HepG2 (cell line): ENCODE measurements around the gene PRR19. TPM values are rescaled to one million over a fixed set of nuclear protein-coding genes. Genes with fewer than 3 reads are reported as not detected.
A peak's percentile ranks its signal among the peaks of the same experiment; 100 is the strongest.

Experiments used
- ATAC-seq: fragments of 200-7000 bp; cut with Tn5 transposase; 3 replicates; pipeline ENCODE4 v1.9.1; 2020; ENCODE audit warnings: mild to moderate bottlenecking, moderate library complexity
- BruUV-seq: library from RNA; stranded (reverse); fragments of 400-500 nt; replicated peaks from 2 replicates; lab custom pipeline; 2021; lab: Mats Ljungman, UMichigan
- CTCF ChIA-PET: fragments of 300-600 bp; formaldehyde crosslinking; extraction: SDS; loops from one replicate; lab custom pipeline; 2021; ENCODE audit warnings: low total read pairs, inconsistent platforms, low intra/inter-chr PET ratio; lab: Yijun Ruan, JAX
- POLR2A ChIA-PET: fragments of 350-600 bp; sonication (Branson Sonifier 250); formaldehyde crosslinking; loops from one replicate; lab custom pipeline; 2020; ENCODE audit warnings: antibody characterized with exemption, inconsistent platforms; lab: Yijun Ruan, JAX
- DNase-seq: peaks from one replicate; pipeline ENCODE4 v3.0.0-alpha.2; 2015; ENCODE audit warnings: low spot score
- FAIRE-seq: peaks from 3 replicates; lab custom pipeline; 2011; peaks lifted over from hg19 to GRCh38; lab: Jason Lieb, UNC
- H2AFZ ChIP-seq: one replicate; pipeline ENCODE4 v1.6.1; 2011; ENCODE audit warnings: low read length, inconsistent platforms
- H3K27ac ChIP-seq: fragments of 300-600 bp; 3 replicates; pipeline ENCODE4 v1.8.0; 2011; ENCODE audit warnings: mixed run types, mild to moderate bottlenecking, mixed read lengths, low read length, inconsistent platforms; ENCODE audit not compliant: insufficient read depth; ENCODE audit errors: extremely low read length
- H3K27me3 ChIP-seq, 2 experiments: fragments of 200-600 bp in 1 of 2; 2 replicates in 1 of 2; 3 replicates in 1 of 2; pipeline versions ENCODE4 v1.6.0 to v1.8.0; 2011; ENCODE audit warnings: low read length in 2 of 2, mild to moderate bottlenecking in 2 of 2, moderate library complexity in 2 of 2, inconsistent platforms in 1 of 2; ENCODE audit not compliant: insufficient read depth in 2 of 2, control insufficient read depth in 1 of 2
- H3K36me3 ChIP-seq, 2 experiments: fragments of 200-600 bp in 1 of 2; replicated peaks in 1 of 2; 2 replicates in 1 of 2; 3 replicates in 1 of 2; pipeline versions ENCODE4 v1.5.1 to v1.8.0; 2011; ENCODE audit warnings: low read length in 2 of 2, inconsistent platforms in 1 of 2; ENCODE audit not compliant: insufficient read depth in 2 of 2, control insufficient read depth in 1 of 2
- H3K4me1 ChIP-seq: 2 replicates; pipeline ENCODE4 v1.5.1; 2012; ENCODE audit warnings: low read length, inconsistent platforms; ENCODE audit not compliant: insufficient read depth
- H3K4me2 ChIP-seq: 2 replicates; pipeline ENCODE4 v1.6.0; 2011; ENCODE audit warnings: low read depth, low read length, inconsistent platforms
- H3K4me3 ChIP-seq, 3 experiments: fragments of 200-600 bp in 1 of 3; sonication (generic), shearing (Covaris generic) in 1 of 3; replicated peaks in 1 of 3; 2 replicates each; pipeline ENCODE4 v1.5.1; 2011 to 2016; ENCODE audit warnings: low read length in 3 of 3, inconsistent platforms in 2 of 3, low read depth in 2 of 3, mild to moderate bottlenecking in 2 of 3, control low read depth in 1 of 3, mixed read lengths in 1 of 3; ENCODE audit not compliant: insufficient read depth in 1 of 3
- H3K79me2 ChIP-seq: one replicate; pipeline ENCODE4 v1.6.1; 2011; ENCODE audit warnings: low read length, inconsistent platforms; ENCODE audit not compliant: insufficient read depth
- H3K9ac ChIP-seq: 2 replicates; pipeline ENCODE4 v1.6.0; 2011; ENCODE audit warnings: mild to moderate bottlenecking, low read depth, low read length, inconsistent platforms; ENCODE audit not compliant: insufficient read depth
- H3K9me3 ChIP-seq: 2 replicates; pipeline ENCODE4 v1.5.1; 2012; ENCODE audit warnings: mild to moderate bottlenecking, low read length
- H4K20me1 ChIP-seq: 2 replicates; pipeline ENCODE4 v1.6.0; 2011; ENCODE audit warnings: inconsistent platforms, mild to moderate bottlenecking, low read length, moderate library complexity; ENCODE audit not compliant: insufficient read depth
- AGO2 ChIP-seq: fragments of 200-400 bp; formaldehyde crosslinking; optimal IDR thresholded peaks from 2 replicates; pipeline ENCODE3; 2017; ENCODE audit warnings: mild to moderate bottlenecking, low read depth, low read length, moderate library complexity
- ARID5B ChIP-seq: IDR thresholded peaks from 2 replicates; pipeline ENCODE4 v1.4.0; 2020; ENCODE audit warnings: mild to moderate bottlenecking, missing genetic modification reagents
- CC2D1A ChIP-seq: sonication (generic); formaldehyde crosslinking; IDR thresholded peaks from 2 replicates; pipeline ENCODE4 v1.8.1; 2023; ENCODE audit warnings: mild to moderate bottlenecking, missing genetic modification reagents
- NBN ChIP-seq: fragments of 450-650 bp; conservative IDR thresholded peaks from 2 replicates; pipeline ENCODE4 v1.6.1; 2017
- REL ChIP-seq: sonication (generic); formaldehyde crosslinking; conservative IDR thresholded peaks from 2 replicates; pipeline ENCODE4 v1.8.0; 2022; ENCODE audit warnings: mild to moderate bottlenecking, missing genetic modification reagents, moderate library complexity
- SMAD1 ChIP-seq: sonication (generic); formaldehyde crosslinking; IDR thresholded peaks from 2 replicates; pipeline ENCODE4 v1.4.0; 2020; ENCODE audit warnings: missing genetic modification reagents, low read depth, mild to moderate bottlenecking, borderline replicate concordance
- ZNF282 ChIP-seq: fragments of 450-650 bp; IDR thresholded peaks from 2 replicates; pipeline ENCODE4 v1.6.1; 2018; ENCODE audit not compliant: partially characterized antibody
- ZNF672 ChIP-seq: sonication (generic); formaldehyde crosslinking; IDR thresholded peaks from 2 replicates; pipeline ENCODE4 v1.8.1; 2022; ENCODE audit warnings: missing genetic modification reagents
- WGBS: methylation state at CpG from one replicate; pipeline ENCODE4 v1.1.6; 2017; ENCODE audit warnings: low lambda C conversion rate; 5-methylcytosine and 5-hydroxymethylcytosine counted together
- in situ Hi-C: cut with HindIII; loops from 2 replicates; pipeline ENCODE4 v1.10.0; 2017; ENCODE audit warnings: low pct_unique_long_range_greater_than_20kb; ENCODE audit not compliant: extremely low pct_ligation_motif_present
- intact Hi-C: fragments of 100-400 bp; cut with micrococcal nuclease; formaldehyde crosslinking; loops from one replicate; pipeline ENCODE4 v1.10.0; 2022; ENCODE audit not compliant: unreplicated experiment
- polyA plus RNA-seq, 8 experiments: library from polyadenylated mRNA; depleted of rRNA in 3 of 8; stranded (reverse) in 7 of 8; unstranded in 1 of 8; fragments of >200 nt; fragmentation: Illumina TruSeq in 4 of 8; extraction: Trizol in 4 of 8; gene quantifications; 2 replicates each; pipeline versions ENCODE4 v1.2.1 to v1.2.3, GENCODE V29; 2011 to 2016; ENCODE audit warnings: low read depth in 4 of 8, missing spikeins in 1 of 8, mixed read lengths in 1 of 8; ENCODE audit not compliant: insufficient read depth in 1 of 8
- total RNA-seq, 5 experiments: library from RNA; depleted of rRNA; stranded (reverse); fragments of >200 nt; fragmentation: Illumina TruSeq; extraction: Trizol; gene quantifications; 2 replicates each; pipeline ENCODE4 v1.2.3, GENCODE V29; 2016; ENCODE audit warnings: low read depth in 1 of 5

PRR19 gene
- total and polyA plus RNA-seq, 2 of the 13 experiments (the other 11 are each of a cell fraction or from before 2014, with no cell fraction given), result 0.21 to 0.33 TPM

GRCh38 chr19:42355896-42356295 lies 54.0 kb downstream of the PRR19 start:
- 92% methylated on average over 6 of the region's 12 CpGs for WGBS
- H3K27ac ChIP-seq, result no peak overlapping the region
- intact Hi-C loops (no loop called here), in situ Hi-C loops (no loop called here)
- H2AFZ ChIP-seq, result no peak overlapping the region
- H3K36me3 ChIP-seq, result peaks cover 6 to 17% of the 10 kb centered on the region in 2 experiments; a peak in 4 of 5 replicates
- no peak overlapping the region for H3K4me3 ChIP-seq
- ChIA-PET POLR2A (no interaction called here), CTCF (no interaction called here)
- FAIRE-seq (no peak), DNase-seq (no peak), ATAC-seq (no peak)
- no peaks in the 10 kb centered on the region for H3K4me1 ChIP-seq
- no peaks in the 10 kb centered on the region for H3K9me3 ChIP-seq
- no peaks in the 10 kb centered on the region for H3K79me2 ChIP-seq
- H3K27me3 ChIP-seq, result no peaks in the 10 kb centered on the region
- no peaks in the 10 kb centered on the region for H4K20me1 ChIP-seq
- TF ChIP-seq AGO2, result peak; percentile 57
- no peak for TF ChIP-seq ARID5B (CRISPR knock-in tag)
- H3K9ac ChIP-seq, result no peak overlapping the region
- BruUV-seq, result no TSS peak
- H3K4me2 ChIP-seq, result no peak overlapping the region

- Histone ChIP-seq H3K79me2 (no peaks in the 10 kb centered on the region), H3K4me3 (no peak overlapping the region), H3K27ac (no peak overlapping the region), H4K20me1 (no peaks in the 10 kb centered on the region), H3K4me2 (no peak overlapping the region), H3K4me1 (no peaks in the 10 kb centered on the region), H2AFZ (no peak overlapping the region), H3K9ac (no peak overlapping the region), H3K9me3 (no peaks in the 10 kb centered on the region), H3K36me3 (peaks cover 6 to 17% of the 10 kb centered on the region in 2 experiments; a peak in 4 of 5 replicates), H3K27me3 (no peaks in the 10 kb centered on the region)
- POLR2A ChIA-PET, result no interaction called here
- CTCF ChIA-PET, result no interaction called here
- intact Hi-C loops, result no loop called here
- ATAC-seq, result no peak
- no peak for DNase-seq
- no TSS peak for BruUV-seq
- in situ Hi-C loops, result no loop called here
- no peak for FAIRE-seq
- 100% methylated on average over 1 of the region's 15 CpGs for WGBS
- TF ChIP-seq CC2D1A (CRISPR knock-in tag) (no peak), ZNF672 (CRISPR knock-in tag) (no peak), NBN (no peak), REL (no peak), ZNF282 (no peak), SMAD1 (CRISPR knock-in tag) (no peak)
These were observed 54.8 kb downstream of the PRR19 start for GRCh38 chr19:42356686-42357085.
